ENCODE data around the gene HOXA7. TPM values are rescaled to one million over a fixed set of nuclear protein-coding genes. Genes with fewer than 3 reads are reported as not detected.
A peak's percentile ranks its signal among the peaks of the same experiment; 100 is the strongest.

Gene HOXA7
- total RNA-seq, 1 experiment from 2014 or later, result not detected

DNA sequence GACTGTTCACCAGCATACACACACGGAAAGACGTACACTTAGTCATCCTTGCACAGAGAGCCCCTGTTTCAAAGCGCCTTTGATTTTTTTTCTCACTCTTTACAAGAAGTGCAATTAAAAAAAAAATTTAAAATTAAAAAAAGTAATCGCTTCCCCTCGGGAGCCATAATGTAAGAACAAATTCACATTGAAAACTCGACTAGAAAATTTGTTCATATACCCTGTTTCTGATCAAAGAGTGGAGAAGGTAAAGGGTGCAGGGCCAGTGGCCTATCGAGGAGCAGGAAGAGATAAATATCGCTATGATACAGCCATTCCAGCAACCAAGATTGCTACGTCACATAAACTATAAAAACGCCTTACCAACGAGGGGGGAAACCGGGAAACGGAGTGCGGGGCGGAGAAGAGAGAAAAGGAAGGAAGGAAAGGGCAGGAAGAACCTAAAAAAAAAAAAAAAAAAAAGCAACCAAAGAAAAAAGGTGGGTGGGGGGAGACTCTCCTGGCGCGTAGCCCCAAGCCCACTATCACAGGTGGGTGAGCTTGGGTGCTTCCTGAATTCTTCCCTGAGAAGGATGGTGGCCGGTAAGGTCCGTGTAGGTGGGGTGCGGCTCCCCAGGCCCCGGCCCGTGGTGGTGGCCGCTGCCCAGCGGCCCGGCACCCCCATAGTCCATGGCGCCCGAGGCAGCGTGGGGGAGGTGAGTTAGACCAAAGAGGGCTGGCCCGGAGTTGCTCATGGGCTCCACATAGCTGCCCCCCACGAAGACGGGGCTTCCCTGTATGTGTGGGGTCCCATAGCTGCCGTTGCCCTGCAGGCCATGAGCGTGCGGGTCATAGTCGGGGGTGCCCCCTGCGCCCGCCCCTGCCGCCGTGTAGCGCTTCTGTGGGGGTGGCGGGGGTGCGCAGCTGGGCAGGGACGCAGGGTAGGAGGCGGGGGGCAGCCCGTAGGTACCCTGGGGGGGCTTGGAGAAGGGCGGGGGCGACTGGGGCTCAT lies 48.8 kb downstream of the HOXA7 start:
- DNase-seq (ENCODE audit: low spot score), result no peak

DNA sequence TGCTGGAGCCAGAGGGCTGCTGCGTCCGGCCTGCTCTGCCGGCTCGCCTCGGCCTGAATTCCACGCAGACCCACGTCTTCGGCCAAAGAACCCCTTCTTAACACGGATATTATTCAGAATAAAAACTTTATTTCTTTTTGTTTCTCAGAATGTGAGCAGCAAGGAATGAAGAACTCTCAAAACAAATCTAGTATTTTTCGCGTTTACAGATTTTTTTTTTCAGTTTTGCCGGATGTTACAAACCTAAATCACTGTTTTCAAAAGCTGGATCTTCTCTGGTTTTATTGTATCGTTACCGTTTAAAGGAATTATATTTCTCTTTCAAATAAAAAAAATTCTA lies 49.6 kb downstream of the HOXA7 start:
- DNase-seq (ENCODE audit: low spot score), result no peak

DNA sequence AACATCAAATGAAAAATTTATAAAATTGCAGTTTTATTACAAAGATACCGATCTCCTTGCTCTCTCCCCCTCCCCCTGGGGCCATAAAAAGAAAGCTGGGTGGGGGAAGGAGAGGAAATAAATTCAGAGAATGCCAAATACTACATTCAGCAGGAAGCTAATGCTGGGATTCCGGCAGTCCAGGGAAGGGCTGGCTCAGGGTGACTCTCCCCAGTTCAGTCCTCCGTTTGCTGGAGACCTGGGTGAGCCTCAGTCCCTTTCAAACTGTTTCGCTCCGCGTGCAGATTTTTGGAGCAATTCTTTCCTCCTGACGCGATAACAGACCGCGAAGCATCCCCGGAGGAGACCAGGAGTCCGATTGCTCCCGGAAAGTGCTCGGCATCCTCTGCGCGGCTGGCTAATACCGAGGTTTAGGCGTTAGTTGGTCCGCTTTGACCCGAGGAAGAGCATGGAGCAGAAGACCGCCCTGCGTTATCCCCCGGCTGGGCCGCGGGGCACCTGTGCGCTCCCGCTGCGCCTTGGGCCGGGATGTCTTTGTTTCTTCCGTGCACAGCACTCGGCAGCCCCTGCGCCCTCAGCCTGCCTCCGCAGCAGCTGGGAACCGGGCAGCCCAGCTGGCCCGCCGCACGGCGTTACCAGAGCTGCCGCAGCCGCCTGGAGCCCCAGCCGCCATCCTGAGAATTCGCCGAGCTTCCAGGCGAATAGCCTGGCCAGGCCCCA lies 50.1 kb downstream of the HOXA7 start:
- peak; percentile 27 for DNase-seq (ENCODE audit: low spot score)

DNA sequence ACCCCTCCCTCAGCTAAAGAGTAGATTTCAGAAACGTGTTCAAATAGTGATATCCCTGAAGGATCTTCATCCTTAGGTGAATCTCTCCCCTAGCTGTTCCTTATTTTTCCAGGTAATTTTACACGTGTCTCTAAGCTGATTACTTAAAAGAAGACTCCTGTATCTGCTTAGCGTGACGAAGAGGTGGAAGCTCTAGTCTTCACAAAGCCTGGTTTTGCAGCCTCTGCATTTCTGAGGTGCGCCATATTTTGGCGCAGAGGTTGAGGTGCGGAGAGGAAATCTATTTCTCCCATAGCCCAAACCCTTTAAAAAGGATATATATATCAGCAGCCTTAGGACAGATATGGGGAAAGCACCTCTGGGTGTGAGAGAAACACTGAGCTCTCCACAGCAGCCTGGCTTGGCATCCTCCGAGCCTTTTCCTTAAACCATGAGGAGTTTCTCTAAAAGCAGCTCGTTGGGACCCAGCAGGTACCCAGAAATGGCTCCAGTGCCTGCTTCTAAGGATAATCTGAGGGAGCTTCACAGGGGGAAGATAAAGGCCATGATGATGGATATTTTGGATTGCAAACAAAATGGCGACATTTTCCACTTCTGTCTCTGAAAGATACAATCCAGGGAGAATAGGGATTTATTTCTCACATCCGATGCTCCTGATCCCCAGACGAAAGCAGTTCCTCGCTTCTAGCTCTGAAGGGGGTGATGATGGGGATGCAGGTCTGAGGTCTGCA lies 51.0 kb downstream of the HOXA7 start:
- DNase-seq (ENCODE audit: low spot score), result no peak

DNA sequence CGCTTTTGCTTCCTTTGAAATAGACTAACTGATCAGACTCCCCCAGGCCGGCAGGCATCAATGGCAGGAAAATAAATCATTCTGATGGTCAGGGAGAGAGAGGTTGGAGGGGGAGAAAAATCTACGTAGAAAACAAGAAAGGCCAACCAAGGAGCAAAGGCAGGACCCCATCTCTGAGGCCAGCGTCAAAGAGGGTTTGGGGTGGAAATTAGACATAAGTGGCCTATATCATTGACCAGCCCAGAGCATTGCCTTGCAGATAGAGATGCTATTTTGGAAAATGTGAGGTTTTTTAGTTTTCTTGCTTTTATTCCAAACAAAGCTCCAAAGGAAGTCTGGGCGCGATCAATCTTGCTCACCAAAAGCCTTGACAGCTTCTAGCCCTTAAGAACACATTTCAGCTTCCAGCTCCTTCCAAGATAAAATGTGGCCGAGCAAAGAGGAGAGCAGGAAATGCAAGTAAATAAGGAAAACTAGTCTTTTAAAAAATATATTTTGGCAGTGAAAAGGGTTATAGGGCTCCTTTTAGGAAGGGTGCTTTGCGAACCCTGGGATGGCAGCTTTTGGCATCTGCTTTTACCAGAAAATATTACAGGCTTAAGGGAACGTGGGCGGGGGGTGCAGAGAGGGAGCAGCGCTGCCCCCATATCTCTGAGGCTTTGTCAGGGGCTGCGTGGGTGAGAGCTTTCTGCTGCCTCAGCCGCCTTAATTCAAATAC lies 52.0 kb downstream of the HOXA7 start:
- DNase-seq (ENCODE audit: low spot score), result no peak

Other genes starting within 250 kb of the HOXA7 start
- 0.34 TPM in 1 of 2 replicates, not detected in the other for gene HOXA1, start 60.7 kb downstream of the HOXA7 start, total RNA-seq (2014; rRNA removed; shearing (Covaris generic))
- 0.17 TPM in 1 of 2 replicates, not detected in the other for gene HOXA2, start 54.0 kb downstream of the HOXA7 start, total RNA-seq (2014; rRNA removed; shearing (Covaris generic))
- 2.0 and 3.4 TPM in 2 replicates for gene HOXA4, start 25.9 kb downstream of the HOXA7 start, total RNA-seq (2014; rRNA removed; shearing (Covaris generic))
- gene HOXA5, start 13.0 kb downstream of the HOXA7 start, total RNA-seq (2014; rRNA removed; shearing (Covaris generic)), result 0.98 and 1.9 TPM in 2 replicates
- 0.48 TPM in 1 of 2 replicates, not detected in the other for gene HOXA6, start 8.9 kb downstream of the HOXA7 start, total RNA-seq (2014; rRNA removed; shearing (Covaris generic))
- 0.07 and 0.41 TPM in 2 replicates for gene HOXA3, start 4.1 kb downstream of the HOXA7 start, total RNA-seq (2014; rRNA removed; shearing (Covaris generic))
- 74.8 and 88.6 TPM in 2 replicates for gene HOXA9, start 8.9 kb upstream of the HOXA7 start, total RNA-seq (2014; rRNA removed; shearing (Covaris generic))
- gene HOXA10, start 17.6 kb upstream of the HOXA7 start, total RNA-seq (2014; rRNA removed; shearing (Covaris generic)), result 26.4 and 30.7 TPM in 2 replicates
- gene HOXA11, start 28.6 kb upstream of the HOXA7 start, total RNA-seq (2014; rRNA removed; shearing (Covaris generic)), result 1.2 TPM in 2 replicates
- gene HOXA13, start 43.4 kb upstream of the HOXA7 start, total RNA-seq (2014; rRNA removed; shearing (Covaris generic)), result 3.2 and 4.7 TPM in 2 replicates
- gene EVX1, start 86.1 kb upstream of the HOXA7 start, total RNA-seq (2014; rRNA removed; shearing (Covaris generic)), result not detected in 2 replicates